GM21381 (cell line): Measurements from ENCODE around the gene WTIP.

Experiments used
- ATAC-seq: cut with Tn5 transposase; IDR thresholded peaks from one replicate; pipeline ENCODE4 v1.9.1; 2021; ENCODE audit warnings: mild to moderate bottlenecking, moderate library complexity; ENCODE audit not compliant: unreplicated experiment

WTIP gene

GRCh38 chr19:34559045-34559444 lies 77.5 kb downstream of the WTIP start:
- no peak for ATAC-seq

GRCh38 chr19:34560229-34560628 lies 78.7 kb downstream of the WTIP start:
- ATAC-seq, result no peak
